Measurements from ENCODE around the gene ITFG2. TPM values are rescaled to one million over a fixed set of nuclear protein-coding genes. Genes with fewer than 3 reads are reported as not detected.

ITFG2 gene
- total and polyA plus RNA-seq, 2 donors = 23.2 to 27.2 TPM

GRCh38 chr12:2829275-2829674 lies 16.8 kb downstream of the ITFG2 start:
- Histone ChIP-seq H3K36me3 (ENCODE audit: insufficient read depth) (peaks cover 4% of the 10 kb centered on the region), H3K4me3 (ENCODE audit: low read depth, low read length) (no peak overlapping the region), H3K4me1 (ENCODE audit: insufficient read depth) (no peaks in the 10 kb centered on the region), H3K27ac (ENCODE audit: low read depth) (no peak overlapping the region)
- DNase-seq (ENCODE audit: extremely low spot score) = no peak
- 94% methylated on average over 6 of the region's 6 CpGs for WGBS

- 68% methylated on average over 6 of the region's 6 CpGs for WGBS
- H3K4me1 ChIP-seq (ENCODE audit: insufficient read depth) = no peaks in the 10 kb centered on the region
- no peak overlapping the region for H3K4me3 ChIP-seq (ENCODE audit: low read depth, low read length)
- no peak overlapping the region for H3K27ac ChIP-seq (ENCODE audit: low read depth)
- H3K36me3 ChIP-seq (ENCODE audit: insufficient read depth) = no peaks in the 10 kb centered on the region
- no peak for DNase-seq (ENCODE audit: extremely low spot score)
Measured at GRCh38 chr12:2832550-2833127, 20.2 kb downstream of the ITFG2 start.

- no peak overlapping the region for H3K27ac ChIP-seq (ENCODE audit: low read depth)
- no peaks in the 10 kb centered on the region for H3K36me3 ChIP-seq (ENCODE audit: insufficient read depth)
- 56% methylated on average over 5 of the region's 5 CpGs for WGBS
- H3K4me1 ChIP-seq (ENCODE audit: insufficient read depth) = no peaks in the 10 kb centered on the region
- no peak for DNase-seq (ENCODE audit: extremely low spot score)
- H3K4me3 ChIP-seq (ENCODE audit: low read depth, low read length) = no peak overlapping the region
Measured at GRCh38 chr12:2833327-2833726, 20.9 kb downstream of the ITFG2 start.

- no peak overlapping the region for H3K27ac ChIP-seq (ENCODE audit: low read depth)
- no peaks in the 10 kb centered on the region for H3K36me3 ChIP-seq (ENCODE audit: insufficient read depth)
- DNase-seq (ENCODE audit: extremely low spot score) = no peak
- no peak overlapping the region for H3K4me3 ChIP-seq (ENCODE audit: low read depth, low read length)
- 74% methylated on average over 9 of the region's 9 CpGs for WGBS
- H3K4me1 ChIP-seq (ENCODE audit: insufficient read depth) = no peaks in the 10 kb centered on the region
Measured at GRCh38 chr12:2833810-2834209, 21.3 kb downstream of the ITFG2 start.

GRCh38 chr12:2834581-2835491 lies 22.4 kb downstream of the ITFG2 start, which contains the start of gene NRIP2:
Gene NRIP2, minus strand, starts transcription at chr12:2835035. Its CDS starts 52 bp downstream, at chr12:2834983.
- 11% methylated on average over 32 of the region's 32 CpGs for WGBS
- H3K4me3 ChIP-seq (ENCODE audit: low read depth, low read length) = no peak within 1 kb of the TSS
- DNase-seq (ENCODE audit: extremely low spot score) = peak; percentile 53
- H3K27ac ChIP-seq (ENCODE audit: low read depth) = no peak within 1 kb of the TSS
- no peaks in the 10 kb centered on the region for H3K4me1 ChIP-seq (ENCODE audit: insufficient read depth)
- peaks cover 2% of the 10 kb centered on the region for H3K36me3 ChIP-seq (ENCODE audit: insufficient read depth)

- WGBS = 50% methylated on average over 4 of the region's 4 CpGs
- Histone ChIP-seq H3K4me3 (ENCODE audit: low read depth, low read length) (no peak overlapping the region), H3K36me3 (ENCODE audit: insufficient read depth) (peaks cover 2% of the 10 kb centered on the region), H3K4me1 (ENCODE audit: insufficient read depth) (no peaks in the 10 kb centered on the region), H3K27ac (ENCODE audit: low read depth) (no peak overlapping the region)
- DNase-seq (ENCODE audit: extremely low spot score) = no peak
Measured at GRCh38 chr12:2835691-2836403, 23.4 kb downstream of the ITFG2 start.

- Histone ChIP-seq H3K36me3 (ENCODE audit: insufficient read depth) (peaks cover 2% of the 10 kb centered on the region), H3K4me3 (ENCODE audit: low read depth, low read length) (no peak overlapping the region), H3K27ac (ENCODE audit: low read depth) (no peak overlapping the region), H3K4me1 (ENCODE audit: insufficient read depth) (no peaks in the 10 kb centered on the region)
- WGBS = 91% methylated on average over 8 of the region's 8 CpGs
- DNase-seq (ENCODE audit: extremely low spot score) = no peak
Measured at GRCh38 chr12:2836574-2836973, 24.1 kb downstream of the ITFG2 start.

GRCh38 chr12:2841056-2841650 lies 28.7 kb downstream of the ITFG2 start:
- no peak for DNase-seq (ENCODE audit: extremely low spot score)
- peaks cover 2% of the 10 kb centered on the region for H3K36me3 ChIP-seq (ENCODE audit: insufficient read depth)
- H3K27ac ChIP-seq (ENCODE audit: low read depth) = no peak overlapping the region
- 52% methylated on average over 9 of the region's 9 CpGs for WGBS
- no peaks in the 10 kb centered on the region for H3K4me1 ChIP-seq (ENCODE audit: insufficient read depth)
- H3K4me3 ChIP-seq (ENCODE audit: low read depth, low read length) = no peak overlapping the region

GRCh38 chr12:2842948-2843347 lies 30.5 kb downstream of the ITFG2 start:
- WGBS = 79% methylated on average over 5 of the region's 5 CpGs
- peaks cover 2% of the 10 kb centered on the region for H3K36me3 ChIP-seq (ENCODE audit: insufficient read depth)
- no peaks in the 10 kb centered on the region for H3K4me1 ChIP-seq (ENCODE audit: insufficient read depth)
- H3K27ac ChIP-seq (ENCODE audit: low read depth) = no peak overlapping the region
- no peak overlapping the region for H3K4me3 ChIP-seq (ENCODE audit: low read depth, low read length)
- no peak for DNase-seq (ENCODE audit: extremely low spot score)

GRCh38 chr12:2844786-2845185 lies 32.3 kb downstream of the ITFG2 start:
- H3K36me3 ChIP-seq (ENCODE audit: insufficient read depth) = peaks cover under 1% of the 10 kb centered on the region
- no peak overlapping the region for H3K4me3 ChIP-seq (ENCODE audit: low read depth, low read length)
- WGBS = 77% methylated on average over 9 of the region's 9 CpGs
- DNase-seq (ENCODE audit: extremely low spot score) = no peak
- no peak overlapping the region for H3K27ac ChIP-seq (ENCODE audit: low read depth)
- H3K4me1 ChIP-seq (ENCODE audit: insufficient read depth) = no peaks in the 10 kb centered on the region

- no peak overlapping the region for H3K4me3 ChIP-seq (ENCODE audit: low read depth, low read length)
- H3K27ac ChIP-seq (ENCODE audit: low read depth) = no peak overlapping the region
- WGBS = 36% methylated on average over 6 of the region's 6 CpGs
- DNase-seq (ENCODE audit: extremely low spot score) = no peak
- H3K36me3 ChIP-seq (ENCODE audit: insufficient read depth) = no peaks in the 10 kb centered on the region
- H3K4me1 ChIP-seq (ENCODE audit: insufficient read depth) = no peaks in the 10 kb centered on the region
Measured at GRCh38 chr12:2845280-2845679, 32.8 kb downstream of the ITFG2 start.

GRCh38 chr12:2851931-2852330 lies 39.5 kb downstream of the ITFG2 start:
- WGBS = 95% methylated on average over 3 of the region's 3 CpGs
- Histone ChIP-seq H3K4me1 (ENCODE audit: insufficient read depth) (no peaks in the 10 kb centered on the region), H3K36me3 (ENCODE audit: insufficient read depth) (no peaks in the 10 kb centered on the region), H3K27ac (ENCODE audit: low read depth) (no peak overlapping the region), H3K4me3 (ENCODE audit: low read depth, low read length) (no peak overlapping the region)
- no peak for DNase-seq (ENCODE audit: extremely low spot score)

- H3K4me3 ChIP-seq (ENCODE audit: low read depth, low read length) = no peak overlapping the region
- H3K4me1 ChIP-seq (ENCODE audit: insufficient read depth) = no peaks in the 10 kb centered on the region
- H3K27ac ChIP-seq (ENCODE audit: low read depth) = no peak overlapping the region
- 15% methylated on average over 11 of the region's 11 CpGs for WGBS
- DNase-seq (ENCODE audit: extremely low spot score) = peak; percentile 28
- H3K36me3 ChIP-seq (ENCODE audit: insufficient read depth) = no peaks in the 10 kb centered on the region
Measured at GRCh38 chr12:2853626-2854025, 41.2 kb downstream of the ITFG2 start.
